A549 (cell line): ENCODE data around the gene SLC35B4. TPM values are rescaled to one million over a fixed set of nuclear protein-coding genes. Genes with fewer than 3 reads are reported as not detected.

Source experiments
- ATAC-seq, 2 experiments: fragments of 200-7000 bp in 1 of 2; fragments of >200 bp in 1 of 2; cut with Nextera tagmentation in 1 of 2; cut with Tn5 transposase in 1 of 2; 3 replicates each; pipeline versions ENCODE4 v1.8.0 to v1.9.1; 2018 to 2020; ENCODE audit warnings: mild to moderate bottlenecking in 1 of 2, moderate library complexity in 1 of 2
- CTCF ChIA-PET: fragments of 300-600 bp; sonication (Branson Sonifier 250); formaldehyde crosslinking; extraction: SDS; loops from one replicate; lab custom pipeline; 2021; ENCODE audit warnings: antibody characterized with exemption, inconsistent platforms; lab: Yijun Ruan, JAX
- POLR2A ChIA-PET: fragments of 350-600 bp; formaldehyde crosslinking; extraction: SDS; loops from one replicate; lab custom pipeline; 2021; ENCODE audit warnings: antibody characterized with exemption, inconsistent platforms; lab: Yijun Ruan, JAX
- DNase-seq, 2 experiments: peaks; one replicate each; pipeline versions ENCODE4 v3.0.0 to v3.0.0-alpha.2; 2011 to 2016; ENCODE audit warnings: low read depth in 1 of 2, low spot score in 1 of 2
- FAIRE-seq: peaks from 2 replicates; lab custom pipeline; 2011; peaks lifted over from hg19 to GRCh38; lab: Jason Lieb, UNC
- H3K27ac ChIP-seq, 2 experiments: fragments of >200 bp; sonication (Bioruptor Twin); formaldehyde crosslinking; 3 replicates each; pipeline ENCODE4 v1.5.1; 2016 to 2017
- H3K4me1 ChIP-seq: fragments of >200 bp; sonication (Bioruptor Twin); formaldehyde crosslinking; 3 replicates; pipeline ENCODE4 v1.6.1; 2016
- H3K4me2 ChIP-seq: fragments of >200 bp; sonication (Bioruptor Twin); formaldehyde crosslinking; 3 replicates; pipeline ENCODE4 v1.6.1; 2016
- H3K4me3 ChIP-seq: fragments of >200 bp; sonication (Bioruptor Twin); formaldehyde crosslinking; 3 replicates; pipeline ENCODE4 v1.5.1; 2016
- H3K9me3 ChIP-seq: fragments of >200 bp; sonication (Bioruptor Twin); formaldehyde crosslinking; 3 replicates; pipeline ENCODE4 v1.6.1; 2016
- CBX2 ChIP-seq: fragments of 200-600 bp; sonication (generic); IDR thresholded peaks from 2 replicates; pipeline ENCODE4 v1.6.1; 2016; ENCODE audit warnings: low read depth, mild to moderate bottlenecking, borderline replicate concordance
- CBX8 ChIP-seq: fragments of 200-600 bp; sonication (generic); IDR thresholded peaks from 2 replicates; pipeline ENCODE4 v1.6.1; 2016
- CTCF ChIP-seq: fragments of >200 bp; sonication (Bioruptor Twin); formaldehyde crosslinking; IDR thresholded peaks from 3 replicates; pipeline ENCODE4 v1.5.1; 2016
- EHMT2 ChIP-seq: fragments of 200-600 bp; sonication (generic); IDR thresholded peaks from 2 replicates; pipeline ENCODE4 v1.6.1; 2016; ENCODE audit warnings: antibody characterized with exemption, low read depth, mild to moderate bottlenecking, moderate library complexity
- ESRRA ChIP-seq: fragments of 150-350 bp; IDR thresholded peaks from 2 replicates; pipeline ENCODE4 v1.6.1; 2014; ENCODE audit warnings: mild to moderate bottlenecking, low read length, borderline replicate concordance
- FOSL2 ChIP-seq, 2 experiments: fragments of 450-650 bp in 1 of 2; fragments of >200 bp in 1 of 2; sonication (Bioruptor Twin) in 1 of 2; formaldehyde crosslinking; IDR thresholded peaks; 2 replicates each; pipeline versions ENCODE4 v1.5.0 to v1.6.1; 2016 to 2020; ENCODE audit warnings: mild to moderate bottlenecking in 1 of 2, moderate library complexity in 1 of 2
- FOXS1 ChIP-seq: fragments of 250-450 bp; sonication (Bioruptor Pico); IDR thresholded peaks from 2 replicates; pipeline ENCODE4 v1.5.0; 2020; ENCODE audit warnings: mild to moderate bottlenecking, moderate library complexity
- GATA3 ChIP-seq: IDR thresholded peaks from 2 replicates; pipeline ENCODE4 v1.6.1; 2012; ENCODE audit warnings: borderline replicate concordance
- HDAC2 ChIP-seq: fragments of 200-600 bp; sonication (generic); IDR thresholded peaks from 2 replicates; pipeline ENCODE4 v1.6.1; 2016
- HOXA7 ChIP-seq: fragments of 250-450 bp; sonication (Bioruptor Pico); IDR thresholded peaks from 2 replicates; pipeline ENCODE4 v1.5.0; 2020; ENCODE audit warnings: mild to moderate bottlenecking, moderate library complexity
- HOXB13 ChIP-seq: fragments of 250-450 bp; sonication (Bioruptor Pico); IDR thresholded peaks from 2 replicates; pipeline ENCODE4 v1.5.0; 2020; ENCODE audit warnings: low read depth, mild to moderate bottlenecking, moderate library complexity
- MAFK ChIP-seq: fragments of 450-650 bp; IDR thresholded peaks from 2 replicates; pipeline ENCODE4 v1.6.1; 2014; ENCODE audit not compliant: partially characterized antibody
- MAZ ChIP-seq: fragments of 150-350 bp; IDR thresholded peaks from 2 replicates; pipeline ENCODE4 v1.6.1; 2014; ENCODE audit warnings: antibody characterized with exemption, low read depth, low read length, borderline replicate concordance
- NFE2L2 ChIP-seq: fragments of 150-350 bp; conservative IDR thresholded peaks from 2 replicates; pipeline ENCODE4 v1.6.1; 2014; ENCODE audit warnings: low read length
- NR3C1 ChIP-seq: fragments of >200 bp; sonication (Bioruptor Twin); formaldehyde crosslinking; IDR thresholded peaks from 3 replicates; pipeline ENCODE4 v1.6.1; 2017
- PHF8 ChIP-seq: fragments of 200-600 bp; sonication (generic); IDR thresholded peaks from 2 replicates; pipeline ENCODE4 v1.6.1; 2016; ENCODE audit warnings: low read depth, mild to moderate bottlenecking, antibody characterized with exemption, moderate library complexity, borderline replicate concordance
- RAD21 ChIP-seq, 2 experiments: fragments of >200 bp in 1 of 2; sonication (Bioruptor Twin) in 1 of 2; formaldehyde crosslinking in 1 of 2; IDR thresholded peaks in 1 of 2; conservative IDR thresholded peaks in 1 of 2; 2 replicates in 1 of 2; 3 replicates in 1 of 2; pipeline ENCODE4 v1.6.1; 2012 to 2018; ENCODE audit warnings: inconsistent platforms in 1 of 2
- RNF2 ChIP-seq: fragments of 200-600 bp; sonication (generic); IDR thresholded peaks from 2 replicates; pipeline ENCODE4 v1.6.1; 2016; ENCODE audit warnings: low read depth, mild to moderate bottlenecking, antibody characterized with exemption, moderate library complexity, borderline replicate concordance
- TFCP2L1 ChIP-seq: fragments of 250-450 bp; sonication (Bioruptor Pico); IDR thresholded peaks from 2 replicates; pipeline ENCODE4 v1.5.0; 2021; ENCODE audit warnings: mild to moderate bottlenecking
- WGBS: methylation state at CpG from one replicate; pipeline ENCODE4 v1.1.6; 2017; ENCODE audit errors: missing lambda C conversion rate; 5-methylcytosine and 5-hydroxymethylcytosine counted together
- polyA plus RNA-seq, 4 experiments: library from polyadenylated mRNA; depleted of rRNA in 3 of 4; stranded (reverse); fragments of >200 nt; fragmentation: RNase III in 1 of 4; extraction: RNeasy Plus Mini Kit Qiagen cat#74134 plus additional on column Dnase treatment in 1 of 4; gene quantifications; 2 replicates in 3 of 4; 3 replicates in 1 of 4; pipeline ENCODE4 v1.2.3, GENCODE V29; 2011 to 2017
- TF ChIP-seq, protein P1 (sequence below): fragments of >200 bp; sonication (Bioruptor Twin); formaldehyde crosslinking; IDR thresholded peaks from 3 replicates; pipeline ENCODE4 v1.6.1; 2016
- TF ChIP-seq, protein P2 (sequence below): IDR thresholded peaks from 2 replicates; pipeline ENCODE4 v1.6.1; 2012; ENCODE audit warnings: low read depth, borderline replicate concordance
- TF ChIP-seq, protein P3 (sequence below): fragments of 150-350 bp; IDR thresholded peaks from 2 replicates; pipeline ENCODE4 v1.6.1; 2014; ENCODE audit warnings: low read depth, mild to moderate bottlenecking, low read length
- TF ChIP-seq, protein P4 (sequence below): IDR thresholded peaks from 2 replicates; pipeline ENCODE4 v1.6.1; 2012
- TF ChIP-seq, protein P5 (sequence below): fragments of 450-650 bp; IDR thresholded peaks from 2 replicates; pipeline ENCODE4 v1.6.1; 2014; ENCODE audit warnings: antibody characterized with exemption
- TF ChIP-seq, protein P6 (sequence below): IDR thresholded peaks from 2 replicates; pipeline ENCODE4 v1.6.1; 2012

The SLC35B4 gene
- polyA plus RNA-seq, 2 of the 4 experiments (the other 2 are of a cell fraction), result 32.8 to 73.0 TPM

- Histone ChIP-seq H3K27ac (no peak overlapping the region), H3K4me1 (no peaks in the 10 kb centered on the region), H3K4me3 (no peak overlapping the region), H3K9me3 (no peaks in the 10 kb centered on the region), H3K4me2 (no peak overlapping the region)
- POLR2A ChIA-PET, result no interaction called here
- FAIRE-seq (no peak), ATAC-seq (peak in 1 of 2 experiments; percentile 60; a peak in 3 of 6 replicates), DNase-seq (no peak)
- TF ChIP-seq MAFK (no peak), NR3C1 (no peak), RAD21 (conservative IDR thresholded peaks at IDR 0.05 in 1 of 2, IDR thresholded peaks at IDR 0.05 in 1 of 2) (peak in 1 of 2 experiments; percentile 41; a peak in 1 of 5 replicates)
- WGBS, result 78% methylated on average over 5 of the region's 5 CpGs
- CTCF ChIA-PET, result interaction anchor here (0.8 to 2.2 kb wide), 3 partner anchors 10 to 343 kb away, joined by 3 to 14 read pairs (median 4); no protein-coding TSS in a partner anchor
These were observed 30.8 kb upstream of the SLC35B4 start for GRCh38 chr7:134347567-134347966.

GRCh38 chr7:134343796-134344195, 27.1 kb upstream of the SLC35B4 start:
- no peak overlapping the region for H3K4me3 ChIP-seq
- H3K4me2 ChIP-seq, result no peak overlapping the region
- H3K27ac ChIP-seq, result no peak overlapping the region
- no peaks in the 10 kb centered on the region for H3K4me1 ChIP-seq
- H3K9me3 ChIP-seq, result no peaks in the 10 kb centered on the region
- DNase-seq (no peak), FAIRE-seq (peak; percentile 83), ATAC-seq (no peak)
- 85% methylated on average over 6 of the region's 6 CpGs for WGBS
- ChIA-PET POLR2A (no interaction called here), CTCF (interaction anchor here (0.9 to 4.4 kb wide), 8 partner anchors 9 to 89 kb away, joined by 3 to 28 read pairs (median 5); no protein-coding TSS in a partner anchor)
- no peak for TF ChIP-seq RAD21 (conservative IDR thresholded peaks at IDR 0.05 in 1 of 2, IDR thresholded peaks at IDR 0.05 in 1 of 2)
- TF ChIP-seq, protein P1, sequence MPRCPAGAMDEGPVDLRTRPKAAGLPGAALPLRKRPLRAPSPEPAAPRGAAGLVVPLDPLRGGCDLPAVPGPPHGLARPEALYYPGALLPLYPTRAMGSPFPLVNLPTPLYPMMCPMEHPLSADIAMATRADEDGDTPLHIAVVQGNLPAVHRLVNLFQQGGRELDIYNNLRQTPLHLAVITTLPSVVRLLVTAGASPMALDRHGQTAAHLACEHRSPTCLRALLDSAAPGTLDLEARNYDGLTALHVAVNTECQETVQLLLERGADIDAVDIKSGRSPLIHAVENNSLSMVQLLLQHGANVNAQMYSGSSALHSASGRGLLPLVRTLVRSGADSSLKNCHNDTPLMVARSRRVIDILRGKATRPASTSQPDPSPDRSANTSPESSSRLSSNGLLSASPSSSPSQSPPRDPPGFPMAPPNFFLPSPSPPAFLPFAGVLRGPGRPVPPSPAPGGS, result no peak
- TF ChIP-seq, protein P2, sequence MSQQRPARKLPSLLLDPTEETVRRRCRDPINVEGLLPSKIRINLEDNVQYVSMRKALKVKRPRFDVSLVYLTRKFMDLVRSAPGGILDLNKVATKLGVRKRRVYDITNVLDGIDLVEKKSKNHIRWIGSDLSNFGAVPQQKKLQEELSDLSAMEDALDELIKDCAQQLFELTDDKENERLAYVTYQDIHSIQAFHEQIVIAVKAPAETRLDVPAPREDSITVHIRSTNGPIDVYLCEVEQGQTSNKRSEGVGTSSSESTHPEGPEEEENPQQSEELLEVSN, result no peak
- TF ChIP-seq, protein P3, sequence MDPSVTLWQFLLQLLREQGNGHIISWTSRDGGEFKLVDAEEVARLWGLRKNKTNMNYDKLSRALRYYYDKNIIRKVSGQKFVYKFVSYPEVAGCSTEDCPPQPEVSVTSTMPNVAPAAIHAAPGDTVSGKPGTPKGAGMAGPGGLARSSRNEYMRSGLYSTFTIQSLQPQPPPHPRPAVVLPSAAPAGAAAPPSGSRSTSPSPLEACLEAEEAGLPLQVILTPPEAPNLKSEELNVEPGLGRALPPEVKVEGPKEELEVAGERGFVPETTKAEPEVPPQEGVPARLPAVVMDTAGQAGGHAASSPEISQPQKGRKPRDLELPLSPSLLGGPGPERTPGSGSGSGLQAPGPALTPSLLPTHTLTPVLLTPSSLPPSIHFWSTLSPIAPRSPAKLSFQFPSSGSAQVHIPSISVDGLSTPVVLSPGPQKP, result no peak
- TF ChIP-seq HOXB13 (CRISPR knock-in tag), result no peak
- no peak for TF ChIP-seq GATA3
- no peak for TF ChIP-seq TFCP2L1 (CRISPR knock-in tag)
- TF ChIP-seq, protein P4, sequence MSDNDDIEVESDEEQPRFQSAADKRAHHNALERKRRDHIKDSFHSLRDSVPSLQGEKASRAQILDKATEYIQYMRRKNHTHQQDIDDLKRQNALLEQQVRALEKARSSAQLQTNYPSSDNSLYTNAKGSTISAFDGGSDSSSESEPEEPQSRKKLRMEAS, result no peak

- no peak overlapping the region for H3K4me2 ChIP-seq
- DNase-seq, result no peak
- no peak for ATAC-seq
- no peaks in the 10 kb centered on the region for H3K9me3 ChIP-seq
- ChIA-PET POLR2A (no interaction called here), CTCF (interaction anchor here (1.0 to 4.4 kb wide), 7 partner anchors 8 to 89 kb away, joined by 3 to 28 read pairs (median 5); no protein-coding TSS in a partner anchor)
- no peak for FAIRE-seq
- H3K27ac ChIP-seq, result no peak overlapping the region
- no peaks in the 10 kb centered on the region for H3K4me1 ChIP-seq
- H3K4me3 ChIP-seq, result no peak overlapping the region
- TF ChIP-seq MAZ (no peak), EHMT2 (no peak), RNF2 (no peak), NFE2L2 (no peak), NR3C1 (no peak), HOXB13 (CRISPR knock-in tag) (no peak), CTCF (no peak), FOSL2 (IDR thresholded peaks at IDR 0.05) (no peak), FOSL2 (CRISPR knock-in tag; IDR thresholded peaks at IDR 0.05) (no peak), PHF8 (no peak), CBX2 (no peak), HOXA7 (CRISPR knock-in tag) (no peak), HDAC2 (no peak), CBX8 (no peak), FOXS1 (CRISPR knock-in tag) (no peak), ESRRA (no peak)
- TF ChIP-seq, protein P5, sequence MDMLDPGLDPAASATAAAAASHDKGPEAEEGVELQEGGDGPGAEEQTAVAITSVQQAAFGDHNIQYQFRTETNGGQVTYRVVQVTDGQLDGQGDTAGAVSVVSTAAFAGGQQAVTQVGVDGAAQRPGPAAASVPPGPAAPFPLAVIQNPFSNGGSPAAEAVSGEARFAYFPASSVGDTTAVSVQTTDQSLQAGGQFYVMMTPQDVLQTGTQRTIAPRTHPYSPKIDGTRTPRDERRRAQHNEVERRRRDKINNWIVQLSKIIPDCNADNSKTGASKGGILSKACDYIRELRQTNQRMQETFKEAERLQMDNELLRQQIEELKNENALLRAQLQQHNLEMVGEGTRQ, result no peak
- TF ChIP-seq, protein P1, result no peak
- TF ChIP-seq, protein P6, sequence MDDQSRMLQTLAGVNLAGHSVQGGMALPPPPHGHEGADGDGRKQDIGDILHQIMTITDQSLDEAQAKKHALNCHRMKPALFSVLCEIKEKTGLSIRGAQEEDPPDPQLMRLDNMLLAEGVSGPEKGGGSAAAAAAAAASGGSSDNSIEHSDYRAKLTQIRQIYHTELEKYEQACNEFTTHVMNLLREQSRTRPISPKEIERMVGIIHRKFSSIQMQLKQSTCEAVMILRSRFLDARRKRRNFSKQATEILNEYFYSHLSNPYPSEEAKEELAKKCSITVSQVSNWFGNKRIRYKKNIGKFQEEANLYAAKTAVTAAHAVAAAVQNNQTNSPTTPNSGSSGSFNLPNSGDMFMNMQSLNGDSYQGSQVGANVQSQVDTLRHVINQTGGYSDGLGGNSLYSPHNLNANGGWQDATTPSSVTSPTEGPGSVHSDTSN, result no peak
These were observed 26.4 kb upstream of the SLC35B4 start for GRCh38 chr7:134343136-134343535.
